Activated CD8-positive, alpha-beta T cell treated with anti-CD3 and anti-CD28 coated beads for 36 hours (primary cell): ENCODE results near the gene SLAMF1. TPM values are rescaled to one million over a fixed set of nuclear protein-coding genes. Genes with fewer than 3 reads are reported as not detected.

Source experiments
- ATAC-seq: fragments of 200-7000 bp; cut with Tn5 transposase; one replicate; pipeline ENCODE4 v1.10.0; 2021; ENCODE audit warnings: mild to moderate bottlenecking, moderate library complexity
- CTCF ChIA-PET: fragments of 350-600 bp; sonication (Branson Sonifier 250); formaldehyde crosslinking; loops from one replicate; lab custom pipeline; 2021; ENCODE audit warnings: antibody characterized with exemption; lab: Charles Lee
- POLR2A ChIA-PET: fragments of 350-600 bp; sonication (Branson Sonifier 250); formaldehyde crosslinking; loops from one replicate; lab custom pipeline; 2021; ENCODE audit warnings: antibody characterized with exemption; lab: Charles Lee
- DNase-seq: peaks from one replicate; pipeline ENCODE4 v3.0.0-alpha.2; 2020
- H3K27ac Mint-ChIP-seq: one replicate; pipeline ENCODE4 v1.8.0; 2021; ENCODE audit warnings: mild to moderate bottlenecking, mixed read lengths
- H3K27me3 Mint-ChIP-seq: one replicate; pipeline ENCODE4 v1.8.0; 2021; ENCODE audit warnings: mixed read lengths
- H3K36me3 Mint-ChIP-seq: one replicate; pipeline ENCODE4 v1.8.0; 2021; ENCODE audit warnings: low read depth, mixed read lengths
- H3K4me1 Mint-ChIP-seq: one replicate; pipeline ENCODE4 v1.8.0; 2021; ENCODE audit warnings: low read depth, mixed read lengths
- H3K4me3 Mint-ChIP-seq: one replicate; pipeline ENCODE4 v1.8.0; 2021; ENCODE audit warnings: mild to moderate bottlenecking, moderate library complexity, mixed read lengths
- H3K9me3 Mint-ChIP-seq: one replicate; pipeline ENCODE4 v1.8.0; 2021; ENCODE audit warnings: mixed read lengths
- intact Hi-C: fragments of 100-400 bp; cut with micrococcal nuclease; formaldehyde crosslinking; loops from one replicate; pipeline ENCODE4 v1.10.0; 2022
- total RNA-seq, 2 experiments: library from RNA; stranded (reverse); gene quantifications; one replicate each; pipeline ENCODE4 v1.2.3, GENCODE V29; 2021
- TF ChIP-seq, protein P1 (sequence below): fragments of 200-600 bp; IDR thresholded peaks from one replicate; pipeline ENCODE4 v1.8.0; 2022; ENCODE audit warnings: antibody characterized with exemption, mild to moderate bottlenecking

The SLAMF1 gene
- total RNA-seq, 2 experiments from 2014 or later, result 65.9 to 67.8 TPM

DNA sequence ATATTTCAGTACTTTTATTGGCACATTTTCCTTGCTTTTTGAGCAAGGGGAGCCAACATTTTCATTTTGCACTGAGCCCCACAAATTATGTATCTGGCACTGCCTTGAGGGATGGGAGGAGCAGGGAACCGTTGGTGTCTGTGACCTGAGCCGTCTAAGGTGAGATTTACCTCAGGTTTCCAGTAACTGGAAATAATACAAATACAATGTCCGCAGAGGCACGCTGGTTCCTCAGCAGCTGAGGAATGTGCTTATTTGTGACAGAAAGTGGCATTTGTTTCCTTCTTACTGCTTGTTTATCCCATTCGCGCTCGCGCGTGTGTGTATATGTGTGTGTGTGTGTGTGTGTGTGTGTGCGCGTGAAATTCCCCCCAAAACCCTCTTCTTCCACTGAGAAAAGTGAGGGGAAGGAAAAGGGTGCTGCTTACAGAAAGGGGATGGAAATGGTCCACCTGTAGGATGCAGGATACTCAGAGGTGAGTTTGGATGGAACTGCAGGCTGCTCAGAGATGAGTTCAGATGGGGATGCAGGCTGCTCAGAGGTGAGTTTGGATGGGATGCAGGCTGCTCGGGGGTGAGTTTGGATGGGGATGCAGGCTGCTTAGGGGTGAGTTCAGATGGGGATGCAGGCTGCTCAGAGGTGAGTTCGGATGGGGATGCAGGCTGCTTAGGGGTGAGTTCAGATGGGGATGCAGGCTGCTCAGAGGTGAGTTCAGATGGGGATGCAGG, 30.2 kb upstream of the SLAMF1 start:
- POLR2A ChIA-PET, result interaction anchor here (0.8 to 4.0 kb wide), 2 partner anchors 30 to 31 kb away, joined by 6 to 21 read pairs; partner anchors contain the start of gene SLAMF1
- intact Hi-C loops, result no loop called here

DNA sequence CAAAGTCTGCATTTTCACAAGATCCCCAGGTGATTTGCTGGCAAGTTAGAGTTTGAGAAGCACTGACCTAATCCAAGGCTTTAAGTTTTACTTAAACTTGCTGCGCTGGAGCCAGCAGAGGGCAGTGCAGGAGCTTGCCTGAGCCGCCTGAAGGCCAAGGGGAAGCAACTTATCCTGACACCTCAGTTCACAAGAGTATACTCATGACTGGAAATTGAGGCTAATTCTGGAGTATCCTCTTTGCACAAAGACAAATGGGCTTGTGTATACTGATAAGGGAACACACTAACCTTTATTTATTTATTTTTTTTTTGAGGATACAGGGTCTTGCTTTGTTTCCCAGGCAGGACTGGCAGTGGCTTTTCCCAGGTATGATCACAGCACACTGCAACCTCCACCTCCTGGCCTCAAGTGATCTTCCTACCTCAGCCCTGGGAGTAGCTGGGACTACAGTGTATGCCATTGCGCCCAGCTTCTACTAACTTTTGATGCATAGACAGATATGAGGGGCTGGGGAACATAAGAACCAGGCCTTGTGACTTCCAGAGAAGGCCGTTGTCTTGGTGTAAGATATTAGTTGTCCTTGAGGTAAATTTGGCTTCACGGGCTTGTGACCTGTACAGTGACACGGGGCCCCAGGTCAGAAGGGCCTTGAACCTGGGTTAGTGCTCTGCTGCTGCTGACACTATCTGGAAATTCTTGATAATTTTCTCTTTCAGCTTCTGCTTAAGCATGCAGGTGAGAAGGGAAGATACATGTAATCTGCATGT, 29.0 kb upstream of the SLAMF1 start:
- Mint-ChIP-seq H3K27ac (peak overlapping the region; percentile 73), H3K4me3 (no peak overlapping the region)
- intact Hi-C loops, result no loop called here

More for the DNA sequence above, 30.2 kb upstream of the SLAMF1 start:
- CTCF ChIA-PET, result interaction anchor here (1.1 to 8.9 kb wide), 4 partner anchors 29 to 274 kb away, joined by 3 to 106 read pairs (median 18); no protein-coding TSS in a partner anchor
- Mint-ChIP-seq H3K4me3 (no peak overlapping the region), H3K27ac (peak overlapping the region; percentile 41), H3K4me1 (peaks cover 36% of the 10 kb centered on the region), H3K27me3 (no peaks in the 10 kb centered on the region), H3K36me3 (peaks cover 44% of the 10 kb centered on the region), H3K9me3 (no peaks in the 10 kb centered on the region)
- no peak for ATAC-seq
- DNase-seq, result no peak
- TF ChIP-seq, protein P1, sequence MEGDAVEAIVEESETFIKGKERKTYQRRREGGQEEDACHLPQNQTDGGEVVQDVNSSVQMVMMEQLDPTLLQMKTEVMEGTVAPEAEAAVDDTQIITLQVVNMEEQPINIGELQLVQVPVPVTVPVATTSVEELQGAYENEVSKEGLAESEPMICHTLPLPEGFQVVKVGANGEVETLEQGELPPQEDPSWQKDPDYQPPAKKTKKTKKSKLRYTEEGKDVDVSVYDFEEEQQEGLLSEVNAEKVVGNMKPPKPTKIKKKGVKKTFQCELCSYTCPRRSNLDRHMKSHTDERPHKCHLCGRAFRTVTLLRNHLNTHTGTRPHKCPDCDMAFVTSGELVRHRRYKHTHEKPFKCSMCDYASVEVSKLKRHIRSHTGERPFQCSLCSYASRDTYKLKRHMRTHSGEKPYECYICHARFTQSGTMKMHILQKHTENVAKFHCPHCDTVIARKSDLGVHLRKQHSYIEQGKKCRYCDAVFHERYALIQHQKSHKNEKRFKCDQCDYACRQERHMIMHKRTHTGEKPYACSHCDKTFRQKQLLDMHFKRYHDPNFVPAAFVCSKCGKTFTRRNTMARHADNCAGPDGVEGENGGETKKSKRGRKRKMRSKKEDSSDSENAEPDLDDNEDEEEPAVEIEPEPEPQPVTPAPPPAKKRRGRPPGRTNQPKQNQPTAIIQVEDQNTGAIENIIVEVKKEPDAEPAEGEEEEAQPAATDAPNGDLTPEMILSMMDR, result no peak

GRCh38 chr1:160674415-160674814, 27.6 kb upstream of the SLAMF1 start:
- intact Hi-C loops, result loop anchor here (5.0 kb wide), 1 partner anchor 33 kb away; no protein-coding TSS in a partner anchor
- ChIA-PET CTCF (interaction anchor here (0.6 to 5.0 kb wide), 33 partner anchors 8 to 280 kb away, joined by 3 to 42 read pairs (median 6); partner anchors contain the start of genes CD48, ITLN2, SLAMF1 and SLAMF7), POLR2A (interaction anchor here (1.3 to 3.4 kb wide), 5 partner anchors 10 to 47 kb away, joined by 5 to 19 read pairs (median 6); partner anchors contain the start of gene CD48)
- peaks cover 33% of the 10 kb centered on the region for H3K36me3 Mint-ChIP-seq
- ATAC-seq, result no peak
- H3K4me1 Mint-ChIP-seq, result peaks cover 30% of the 10 kb centered on the region
- peaks cover 3% of the 10 kb centered on the region for H3K9me3 Mint-ChIP-seq
- no peak overlapping the region for H3K4me3 Mint-ChIP-seq
- H3K27me3 Mint-ChIP-seq, result no peaks in the 10 kb centered on the region
- no peak for DNase-seq
- no peak overlapping the region for H3K27ac Mint-ChIP-seq
- TF ChIP-seq, protein P1, result no peak

More for the DNA sequence above, 29.0 kb upstream of the SLAMF1 start:
- Mint-ChIP-seq H3K9me3 (no peaks in the 10 kb centered on the region), H3K36me3 (peaks cover 38% of the 10 kb centered on the region), H3K4me1 (peaks cover 30% of the 10 kb centered on the region), H3K27me3 (no peaks in the 10 kb centered on the region)
- TF ChIP-seq, protein P1, result peak; percentile 73
- peak; percentile 88 for DNase-seq
- peak; percentile 85 for ATAC-seq
- CTCF ChIA-PET, result interaction anchor here (0.6 to 5.0 kb wide), 53 partner anchors 7 to 314 kb away, joined by 3 to 42 read pairs (median 4); partner anchors contain the start of genes CD48 and SLAMF1
- POLR2A ChIA-PET, result interaction anchor here (0.6 to 3.4 kb wide), 16 partner anchors 10 to 168 kb away, joined by 3 to 19 read pairs (median 3); partner anchors contain the start of genes CD48 and SLAMF1

GRCh38 chr1:160672789-160673695, 26.2 kb upstream of the SLAMF1 start:
- peaks cover 29% of the 10 kb centered on the region for H3K36me3 Mint-ChIP-seq
- TF ChIP-seq, protein P1, result no peak
- H3K4me1 Mint-ChIP-seq, result peaks cover 27% of the 10 kb centered on the region
- ATAC-seq, result peak; percentile 50
- H3K27ac Mint-ChIP-seq, result no peak overlapping the region
- POLR2A ChIA-PET, result interaction anchor here (0.7 to 3.4 kb wide), 6 partner anchors 8 to 99 kb away, joined by 3 to 19 read pairs (median 4); no protein-coding TSS in a partner anchor
- intact Hi-C loops, result loop anchor here (5.0 kb wide), 1 partner anchor 34 kb away; no protein-coding TSS in a partner anchor
- peak; percentile 54 for DNase-seq
- H3K9me3 Mint-ChIP-seq, result peaks cover 4% of the 10 kb centered on the region
- CTCF ChIA-PET, result interaction anchor here (0.9 to 5.0 kb wide), 15 partner anchors 10 to 281 kb away, joined by 3 to 42 read pairs (median 5); partner anchors contain the start of genes ITLN2 and SLAMF1
- H3K4me3 Mint-ChIP-seq, result no peak overlapping the region
- no peaks in the 10 kb centered on the region for H3K27me3 Mint-ChIP-seq
